Neutrophil (primary cell): ENCODE measurements around the gene MECR.

ENCODE experiments used
- H3K27ac ChIP-seq: fragments of 200-600 bp; sonication (generic); 2 replicates; pipeline ENCODE4 v1.5.1; 2016; ENCODE audit warnings: mild to moderate bottlenecking, moderate library complexity
- H3K27me3 ChIP-seq: fragments of 200-600 bp; sonication (generic); 2 replicates; pipeline ENCODE4 v1.6.0; 2016; ENCODE audit warnings: mild to moderate bottlenecking
- H3K36me3 ChIP-seq: fragments of 200-600 bp; sonication (generic); 2 replicates; pipeline ENCODE4 v1.5.1; 2017
- H3K4me1 ChIP-seq, 2 experiments: fragments of 200-600 bp in 1 of 2; sonication (generic) in 1 of 2; 1 replicate in 1 of 2; 2 replicates in 1 of 2; pipeline versions ENCODE4 v1.5.1 to v1.6.1; 2013 to 2016; ENCODE audit warnings: low read depth in 1 of 2, low read length in 1 of 2, mild to moderate bottlenecking in 1 of 2, moderate library complexity in 1 of 2; ENCODE audit not compliant: control insufficient read depth in 1 of 2, insufficient read depth in 1 of 2
- H3K4me3 ChIP-seq, 2 experiments: fragments of 200-600 bp in 1 of 2; sonication (generic) in 1 of 2; 1 replicate in 1 of 2; 2 replicates in 1 of 2; pipeline ENCODE4 v1.5.1; 2013 to 2016; ENCODE audit warnings: low read depth in 1 of 2, low read length in 1 of 2, mild to moderate bottlenecking in 1 of 2, moderate library complexity in 1 of 2
- H3K9me3 ChIP-seq: fragments of 200-600 bp; sonication (generic); 2 replicates; pipeline ENCODE4 v1.5.1; 2016
- CTCF ChIP-seq: fragments of 200-600 bp; sonication (generic); IDR thresholded peaks from 2 replicates; pipeline ENCODE4 v1.5.1; 2016; ENCODE audit warnings: antibody characterized with exemption

Gene MECR

GRCh38 chr1:29258189-29258975 lies 27.6 kb upstream of the MECR start:
- H3K9me3 ChIP-seq, result no peaks in the 10 kb centered on the region
- TF ChIP-seq CTCF, result no peak
- H3K4me1 ChIP-seq, result peaks cover 6 to 15% of the 10 kb centered on the region in 2 experiments
- H3K4me3 ChIP-seq, result no peak overlapping the region
- H3K27me3 ChIP-seq, result peaks cover 73% of the 10 kb centered on the region
- no peak overlapping the region for H3K27ac ChIP-seq
- H3K36me3 ChIP-seq, result no peaks in the 10 kb centered on the region

GRCh38 chr1:29256979-29257804 lies 26.5 kb upstream of the MECR start:
- Histone ChIP-seq H3K9me3 (no peaks in the 10 kb centered on the region), H3K27ac (no peak overlapping the region), H3K27me3 (peaks cover 61% of the 10 kb centered on the region), H3K4me1 (peaks cover 6 to 15% of the 10 kb centered on the region in 2 experiments), H3K4me3 (no peak overlapping the region), H3K36me3 (no peaks in the 10 kb centered on the region)
- no peak for TF ChIP-seq CTCF

- Histone ChIP-seq H3K27me3 (peaks cover 53% of the 10 kb centered on the region), H3K36me3 (no peaks in the 10 kb centered on the region), H3K4me3 (no peak overlapping the region), H3K4me1 (peaks cover 6 to 15% of the 10 kb centered on the region in 2 experiments), H3K9me3 (no peaks in the 10 kb centered on the region), H3K27ac (no peak overlapping the region)
- TF ChIP-seq CTCF, result no peak
Observed at GRCh38 chr1:29256394-29256793, 25.7 kb upstream of the MECR start.

GRCh38 chr1:29255134-29255666 lies 24.5 kb upstream of the MECR start:
- Histone ChIP-seq H3K27ac (no peak overlapping the region), H3K9me3 (no peaks in the 10 kb centered on the region), H3K27me3 (peaks cover 41% of the 10 kb centered on the region), H3K4me1 (peaks cover 6 to 14% of the 10 kb centered on the region in 2 experiments), H3K4me3 (no peak overlapping the region), H3K36me3 (no peaks in the 10 kb centered on the region)
- TF ChIP-seq CTCF, result no peak

GRCh38 chr1:29254346-29254745 lies 23.6 kb upstream of the MECR start:
- Histone ChIP-seq H3K27ac (no peak overlapping the region), H3K36me3 (no peaks in the 10 kb centered on the region), H3K27me3 (peaks cover 32% of the 10 kb centered on the region), H3K4me1 (peaks cover 6 to 7% of the 10 kb centered on the region in 2 experiments), H3K9me3 (no peaks in the 10 kb centered on the region), H3K4me3 (no peak overlapping the region)
- TF ChIP-seq CTCF, result no peak
